Upper lobe of left lung (tissue), 6 donors: Measurements from ENCODE around the gene BBS9. TPM values are rescaled to one million over a fixed set of nuclear protein-coding genes. Genes with fewer than 3 reads are reported as not detected.

Experiments
- ATAC-seq, 2 donors: fragments of 200-7000 bp; cut with Tn5 transposase; one replicate each; pipeline ENCODE4 v1.9.1; 2022; ENCODE audit warnings: mild to moderate bottlenecking in 2 of 2, moderate library complexity in 2 of 2; ENCODE audit not compliant: low FRiP score in 2 of 2
- DNase-seq, 2 donors: peaks; one replicate each; pipeline ENCODE4 v3.0.0-alpha.2; 2019 to 2020
- H3K27ac ChIP-seq, 4 donors: fragments of 200-600 bp; sonication (generic); one replicate each; pipeline ENCODE4 v1.5.1; 2016 to 2019
- H3K27me3 ChIP-seq, 4 donors: fragments of 200-600 bp; sonication (generic); one replicate each; pipeline ENCODE4 v1.5.1; 2017 to 2019
- H3K36me3 ChIP-seq, 4 donors: fragments of 200-600 bp; sonication (generic); one replicate each; pipeline ENCODE4 v1.5.1; 2016 to 2019
- H3K4me1 ChIP-seq, 4 donors: fragments of 200-600 bp; sonication (generic); one replicate each; pipeline ENCODE4 v1.5.1; 2018 to 2019
- H3K4me3 ChIP-seq, 4 donors: fragments of 200-600 bp; sonication (generic); one replicate each; pipeline ENCODE4 v1.5.1; 2017 to 2019; ENCODE audit warnings: mild to moderate bottlenecking in 2 of 4, moderate library complexity in 1 of 4
- H3K9me3 ChIP-seq, 4 donors: fragments of 200-600 bp; sonication (generic); one replicate each; pipeline ENCODE4 v1.5.1; 2018 to 2019
- EP300 ChIP-seq, 4 donors: sonication (generic); formaldehyde crosslinking; IDR thresholded peaks; one replicate each; pipeline ENCODE4 v1.5.1; 2017; ENCODE audit warnings: antibody characterized with exemption in 4 of 4, control low read depth in 2 of 4
- POLR2A ChIP-seq, 4 donors: fragments of 450-650 bp; IDR thresholded peaks; one replicate each; pipeline ENCODE4 v1.5.1; 2016 to 2017; ENCODE audit warnings: antibody characterized with exemption in 4 of 4, mild to moderate bottlenecking in 2 of 4
- POLR2AphosphoS5 ChIP-seq, 2 donors: sonication (generic); formaldehyde crosslinking; IDR thresholded peaks; one replicate each; pipeline ENCODE4 v1.5.1; 2017; ENCODE audit warnings: antibody characterized with exemption in 2 of 2
- WGBS, 2 donors: methylation state at CpG; one replicate each; pipeline ENCODE4 v1.1.5; 2017 to 2018; 5-methylcytosine and 5-hydroxymethylcytosine counted together
- total RNA-seq, 6 donors: library from RNA; depleted of rRNA in 4 of 6; stranded (reverse); fragments of >200 nt in 4 of 6; gene quantifications; one replicate each; pipeline versions ENCODE4 v1.1.0 to v1.2.1, GENCODE V29; 2016 to 2021
- TF ChIP-seq, protein P1 (sequence below), 6 experiments: fragments of 450-650 bp in 4 of 6; fragments of 200-600 bp in 2 of 6; sonication (generic) in 2 of 6; IDR thresholded peaks; one replicate each; pipeline ENCODE4 v1.5.1; 2016 to 2019; ENCODE audit warnings: antibody characterized with exemption in 6 of 6
- donor health status: DM: no; HTN: no; CAD: no; lungs with moderate emphysema.
- donor health status: DM: no; HTN: yes; CAD: no; lungs with severe emphysema.

Gene BBS9
- total RNA-seq, 6 donors from 2014 or later: 14.5 to 72.3 (median 20.6) TPM

DNA sequence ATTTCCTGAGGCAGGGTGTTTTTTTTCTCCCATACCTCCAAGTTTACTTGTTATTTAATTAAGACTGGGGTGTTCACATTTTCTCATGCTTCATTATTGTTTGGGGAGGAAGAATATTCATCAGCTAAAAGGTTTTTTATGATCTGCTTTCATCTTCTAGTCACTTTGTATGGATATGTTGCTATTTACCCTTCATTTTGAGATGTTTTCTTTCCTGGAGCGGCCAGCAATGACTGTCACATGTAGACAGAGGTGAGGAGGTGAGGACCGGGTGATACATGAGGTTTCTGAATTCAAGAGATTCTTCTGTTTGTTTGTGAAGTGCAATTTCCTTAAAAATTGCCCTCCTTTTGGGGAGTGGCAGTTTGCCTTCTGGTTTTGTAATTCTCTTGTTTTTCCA lies 514.2 kb downstream of the BBS9 start:
- TF ChIP-seq EP300 (IDR thresholded peaks at IDR 0.05) (no peak), POLR2A (IDR thresholded peaks at IDR 0.05) (no peak), POLR2AphosphoS5 (IDR thresholded peaks at IDR 0.05) (no peak)
- TF ChIP-seq, protein P1, sequence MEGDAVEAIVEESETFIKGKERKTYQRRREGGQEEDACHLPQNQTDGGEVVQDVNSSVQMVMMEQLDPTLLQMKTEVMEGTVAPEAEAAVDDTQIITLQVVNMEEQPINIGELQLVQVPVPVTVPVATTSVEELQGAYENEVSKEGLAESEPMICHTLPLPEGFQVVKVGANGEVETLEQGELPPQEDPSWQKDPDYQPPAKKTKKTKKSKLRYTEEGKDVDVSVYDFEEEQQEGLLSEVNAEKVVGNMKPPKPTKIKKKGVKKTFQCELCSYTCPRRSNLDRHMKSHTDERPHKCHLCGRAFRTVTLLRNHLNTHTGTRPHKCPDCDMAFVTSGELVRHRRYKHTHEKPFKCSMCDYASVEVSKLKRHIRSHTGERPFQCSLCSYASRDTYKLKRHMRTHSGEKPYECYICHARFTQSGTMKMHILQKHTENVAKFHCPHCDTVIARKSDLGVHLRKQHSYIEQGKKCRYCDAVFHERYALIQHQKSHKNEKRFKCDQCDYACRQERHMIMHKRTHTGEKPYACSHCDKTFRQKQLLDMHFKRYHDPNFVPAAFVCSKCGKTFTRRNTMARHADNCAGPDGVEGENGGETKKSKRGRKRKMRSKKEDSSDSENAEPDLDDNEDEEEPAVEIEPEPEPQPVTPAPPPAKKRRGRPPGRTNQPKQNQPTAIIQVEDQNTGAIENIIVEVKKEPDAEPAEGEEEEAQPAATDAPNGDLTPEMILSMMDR (IDR thresholded peaks at IDR 0.05): no peak
- ATAC-seq: no peak
- H3K27me3 ChIP-seq: no peaks in the 10 kb centered on the region

DNA sequence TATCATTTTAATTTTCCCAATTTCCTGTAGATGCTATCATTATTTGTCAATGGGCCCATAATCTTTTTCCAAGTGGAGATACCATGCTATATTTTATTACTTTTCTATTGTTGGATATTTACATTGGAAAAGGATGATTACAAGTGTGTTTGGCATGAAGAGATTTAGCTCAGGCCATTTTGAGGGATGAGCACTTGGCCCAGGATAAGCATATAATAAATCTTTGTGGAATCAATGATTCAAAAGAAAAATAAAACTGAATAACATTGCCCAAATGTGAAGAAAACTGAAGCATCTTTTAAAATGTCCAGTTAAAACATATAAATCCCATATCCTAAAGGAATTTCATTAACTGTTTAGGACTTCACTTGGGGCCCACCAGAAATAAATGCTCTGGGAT lies 515.1 kb downstream of the BBS9 start:
- no peak for ATAC-seq
- TF ChIP-seq, protein P1 (IDR thresholded peaks at IDR 0.05): no peak
- no peak for TF ChIP-seq POLR2A (IDR thresholded peaks at IDR 0.05)
- TF ChIP-seq EP300 (IDR thresholded peaks at IDR 0.05): no peak
- no peak for TF ChIP-seq POLR2AphosphoS5 (IDR thresholded peaks at IDR 0.05)

More for the DNA sequence above, 514.2 kb downstream of the BBS9 start:
- WGBS, 2 donors: 35 to 80% methylated on average over 2 of the region's 2 CpGs
- Histone ChIP-seq H3K4me1 (no peaks in the 10 kb centered on the region), H3K36me3 (no peaks in the 10 kb centered on the region), H3K4me3 (no peak overlapping the region), H3K9me3 (no peaks in the 10 kb centered on the region), H3K27ac (no peak overlapping the region)
- DNase-seq: no peak

DNA sequence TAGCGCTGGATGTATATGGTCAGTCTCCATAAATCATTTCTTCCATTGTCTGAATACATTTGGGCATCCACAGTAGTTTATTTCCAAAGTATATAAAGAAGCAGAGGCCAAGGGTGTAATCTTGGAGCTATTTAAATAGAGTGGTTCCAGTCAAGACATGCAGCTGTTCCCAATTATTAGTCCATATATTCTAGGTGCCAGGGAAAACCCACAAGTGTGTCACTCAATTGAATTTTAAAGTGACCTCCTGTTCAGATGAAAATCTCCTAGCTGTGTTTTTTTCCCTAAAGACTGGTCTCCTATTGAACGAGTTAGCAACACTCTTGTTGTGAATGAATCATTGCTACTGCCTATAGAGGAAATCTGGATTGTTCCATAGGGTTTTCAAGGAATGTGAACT lies 515.7 kb downstream of the BBS9 start:
- no peaks in the 10 kb centered on the region for H3K36me3 ChIP-seq
- H3K27ac ChIP-seq: no peak overlapping the region
- no peaks in the 10 kb centered on the region for H3K27me3 ChIP-seq
- no peaks in the 10 kb centered on the region for H3K4me1 ChIP-seq
- H3K9me3 ChIP-seq: no peaks in the 10 kb centered on the region
- ATAC-seq (no peak), DNase-seq (no peak)
- TF ChIP-seq EP300 (IDR thresholded peaks at IDR 0.05) (no peak), POLR2A (IDR thresholded peaks at IDR 0.05) (no peak), POLR2AphosphoS5 (IDR thresholded peaks at IDR 0.05) (no peak)
- TF ChIP-seq, protein P1 (IDR thresholded peaks at IDR 0.05): no peak
- no peak overlapping the region for H3K4me3 ChIP-seq
- WGBS, 2 donors: 66 to 80% methylated on average over 2 of the region's 2 CpGs

More for the DNA sequence above, 515.1 kb downstream of the BBS9 start:
- Histone ChIP-seq H3K9me3 (no peaks in the 10 kb centered on the region), H3K27me3 (no peaks in the 10 kb centered on the region), H3K27ac (no peak overlapping the region), H3K36me3 (no peaks in the 10 kb centered on the region), H3K4me1 (no peaks in the 10 kb centered on the region), H3K4me3 (no peak overlapping the region)
- DNase-seq: no peak

DNA sequence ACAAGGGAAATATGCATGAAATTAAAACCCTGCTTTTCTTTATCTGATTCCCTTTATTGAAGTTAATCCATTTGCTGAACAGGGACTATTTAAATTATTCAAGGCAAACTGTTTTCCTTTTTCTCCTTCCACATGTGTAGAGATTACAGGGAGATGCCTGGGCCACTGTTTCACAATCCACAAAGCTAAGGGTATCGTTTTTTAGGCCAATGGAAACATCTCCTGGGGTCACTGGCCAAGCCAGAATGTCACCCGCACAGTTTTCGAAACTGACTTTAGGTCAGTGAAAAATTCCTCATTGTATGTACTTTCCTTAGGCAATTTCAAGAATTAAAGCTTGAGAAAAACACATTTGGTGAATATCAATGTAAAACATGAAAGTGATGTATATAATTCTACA lies 516.8 kb downstream of the BBS9 start:
- Histone ChIP-seq H3K27me3 (no peaks in the 10 kb centered on the region), H3K9me3 (no peaks in the 10 kb centered on the region), H3K4me3 (no peak overlapping the region), H3K36me3 (no peaks in the 10 kb centered on the region), H3K4me1 (no peaks in the 10 kb centered on the region), H3K27ac (no peak overlapping the region)
- TF ChIP-seq EP300 (IDR thresholded peaks at IDR 0.05): no peak
- TF ChIP-seq, protein P1 (IDR thresholded peaks at IDR 0.05): no peak
- no peak for TF ChIP-seq POLR2A (IDR thresholded peaks at IDR 0.05)
- WGBS, 2 donors: 84 to 92% methylated on average over 3 of the region's 3 CpGs
- ATAC-seq (no peak), DNase-seq (no peak)

DNA sequence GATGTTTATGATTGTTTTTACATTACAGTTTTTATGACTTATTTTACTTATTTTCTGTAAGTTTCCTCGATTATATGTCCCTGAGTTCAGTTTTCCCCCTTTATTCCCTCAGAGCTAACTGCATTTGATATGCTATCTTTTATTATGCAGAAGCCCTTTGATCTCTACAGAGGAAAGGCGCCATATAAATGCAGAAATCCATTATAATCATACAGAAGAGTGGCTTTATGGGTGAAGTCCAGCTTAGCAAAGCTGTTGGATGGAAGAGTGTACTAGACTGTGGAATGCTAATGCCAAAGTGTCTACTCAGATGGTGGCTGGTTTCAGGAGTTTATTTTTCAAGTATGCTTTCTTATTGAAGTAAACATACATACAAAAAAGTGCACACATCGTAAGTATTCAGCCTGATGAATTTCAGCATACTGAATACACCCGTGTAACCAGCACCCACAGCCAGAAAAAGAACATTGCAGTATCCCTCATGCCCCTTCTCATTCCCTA lies 517.6 kb downstream of the BBS9 start:
- Histone ChIP-seq H3K4me3 (no peak overlapping the region), H3K27ac (no peak overlapping the region), H3K9me3 (no peaks in the 10 kb centered on the region), H3K27me3 (no peaks in the 10 kb centered on the region), H3K4me1 (no peaks in the 10 kb centered on the region), H3K36me3 (no peaks in the 10 kb centered on the region)
- no peak for TF ChIP-seq POLR2A (IDR thresholded peaks at IDR 0.05)
- TF ChIP-seq, protein P1 (IDR thresholded peaks at IDR 0.05): no peak
- no peak for TF ChIP-seq EP300 (IDR thresholded peaks at IDR 0.05)
- TF ChIP-seq POLR2AphosphoS5 (IDR thresholded peaks at IDR 0.05): no peak
- DNase-seq (no peak), ATAC-seq (no peak)
- 88% methylated on average over 4 of the region's 4 CpGs for WGBS, 2 donors
